ENCODE data around the gene RAP1A.
"Not testable (repeated sequence)": the region's sequence is repeated elsewhere in the genome, so short reads cannot be mapped to it uniquely, and the experiment has no call there.

Gene RAP1A

DNA sequence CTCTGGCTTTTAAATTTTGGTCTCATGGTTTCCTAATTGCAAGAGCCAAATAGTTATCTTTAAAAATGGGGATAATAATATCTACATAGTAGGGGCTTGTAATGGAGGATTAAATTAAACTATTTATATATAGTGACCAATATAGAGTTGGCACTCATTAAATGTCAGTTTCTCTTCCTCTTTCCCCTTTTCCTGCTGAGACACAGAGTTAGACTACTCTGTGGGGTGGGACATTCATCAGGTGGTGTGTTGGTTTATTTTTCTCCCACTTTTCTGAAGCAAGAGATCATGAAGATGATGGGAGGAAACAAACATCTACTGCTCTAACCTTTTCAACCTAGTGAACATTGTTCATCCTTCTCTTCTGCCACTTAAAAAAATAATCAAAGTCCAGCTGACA is 17.3 kb upstream of the RAP1A start:
- H3K4me3 ChIP-seq (ENCODE audit: low read length): no peak overlapping the region
- no peak overlapping the region for H3K9ac ChIP-seq (ENCODE audit: low read length)
- H3K4me1 ChIP-seq (ENCODE audit: control insufficient read depth, insufficient read depth, low read length): peaks cover 35% of the 10 kb centered on the region
- H3K36me3 ChIP-seq (ENCODE audit: control insufficient read depth, insufficient read depth, low read length): no peaks in the 10 kb centered on the region
- H3K27me3 ChIP-seq (ENCODE audit: control insufficient read depth, insufficient read depth, low read length): no peaks in the 10 kb centered on the region
- no peak overlapping the region for H3K27ac ChIP-seq (ENCODE audit: low read depth, low read length)

DNA sequence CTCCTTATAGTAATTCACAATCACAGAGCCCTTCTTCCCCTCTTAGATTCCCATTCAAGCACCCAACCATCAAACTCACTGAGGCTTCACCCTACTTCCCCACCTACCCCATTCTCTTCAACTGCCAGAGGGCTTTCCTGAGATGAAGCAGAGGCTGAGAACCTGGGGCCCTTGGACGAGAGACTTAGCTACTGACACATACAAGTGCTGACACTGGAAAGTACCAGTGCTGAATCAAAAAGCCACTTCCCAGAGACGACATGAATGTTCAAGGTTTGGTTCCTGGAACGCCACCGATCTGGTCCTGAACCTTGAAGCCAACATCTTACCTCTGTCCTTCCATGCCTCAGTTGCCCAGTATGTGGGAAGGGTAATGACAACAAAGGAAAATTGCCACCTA is 16.6 kb upstream of the RAP1A start:
- Histone ChIP-seq H3K36me3 (ENCODE audit: control insufficient read depth, insufficient read depth, low read length) (no peaks in the 10 kb centered on the region), H3K4me3 (ENCODE audit: low read length) (no peak overlapping the region), H3K27ac (ENCODE audit: low read depth, low read length) (no peak overlapping the region), H3K9ac (ENCODE audit: low read length) (no peak overlapping the region), H3K4me1 (ENCODE audit: control insufficient read depth, insufficient read depth, low read length) (peaks cover 30% of the 10 kb centered on the region), H3K27me3 (ENCODE audit: control insufficient read depth, insufficient read depth, low read length) (no peaks in the 10 kb centered on the region)

GRCh38 chr1:111603979-111604378 is 15.6 kb upstream of the RAP1A start:
- no peaks in the 10 kb centered on the region for H3K36me3 ChIP-seq (ENCODE audit: control insufficient read depth, insufficient read depth, low read length)
- no peak overlapping the region for H3K4me3 ChIP-seq (ENCODE audit: low read length)
- H3K4me1 ChIP-seq (ENCODE audit: control insufficient read depth, insufficient read depth, low read length): peaks cover 24% of the 10 kb centered on the region
- H3K27me3 ChIP-seq (ENCODE audit: control insufficient read depth, insufficient read depth, low read length): no peaks in the 10 kb centered on the region
- H3K9ac ChIP-seq (ENCODE audit: low read length): no peak overlapping the region
- peak overlapping the region; percentile 80 for H3K27ac ChIP-seq (ENCODE audit: low read depth, low read length)

GRCh38 chr1:111604931-111605330 is 14.7 kb upstream of the RAP1A start:
- Histone ChIP-seq H3K27ac (ENCODE audit: low read depth, low read length) (peak overlapping the region; percentile 84), H3K9ac (ENCODE audit: low read length) (no peak overlapping the region), H3K4me1 (ENCODE audit: control insufficient read depth, insufficient read depth, low read length) (peaks cover 27% of the 10 kb centered on the region)

DNA sequence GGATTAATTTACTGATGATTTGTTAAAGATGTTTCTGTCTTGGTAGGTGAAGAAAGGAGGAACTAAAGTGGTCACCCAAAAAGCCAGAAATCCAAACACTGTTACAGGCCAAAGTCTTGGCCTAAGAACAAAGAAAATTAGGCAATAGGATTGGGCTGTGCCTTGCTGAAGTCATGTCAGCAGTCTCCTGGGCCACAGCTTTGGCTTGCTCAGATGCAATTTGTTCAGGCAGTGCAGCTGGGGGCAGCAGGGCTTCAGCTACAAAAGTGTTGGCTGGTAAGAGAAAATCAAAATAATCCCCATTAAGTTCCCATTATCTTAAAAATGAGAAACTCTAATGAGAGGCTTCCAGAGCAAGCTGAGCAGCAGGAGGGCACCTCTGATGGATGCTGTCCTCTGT is 14.0 kb upstream of the RAP1A start:
- Histone ChIP-seq H3K4me1 (ENCODE audit: control insufficient read depth, insufficient read depth, low read length) (peaks cover 28% of the 10 kb centered on the region), H3K9ac (ENCODE audit: low read length) (no peak overlapping the region), H3K27ac (ENCODE audit: low read depth, low read length) (peak overlapping the region; percentile 84), H3K27me3 (ENCODE audit: control insufficient read depth, insufficient read depth, low read length) (no peaks in the 10 kb centered on the region), H3K36me3 (ENCODE audit: control insufficient read depth, insufficient read depth, low read length) (no peaks in the 10 kb centered on the region), H3K4me3 (ENCODE audit: low read length) (no peak overlapping the region)

More at GRCh38 chr1:111604931-111605330, 14.7 kb upstream of the RAP1A start:
- Histone ChIP-seq H3K4me3 (ENCODE audit: low read length) (no peak overlapping the region), H3K27me3 (ENCODE audit: control insufficient read depth, insufficient read depth, low read length) (no peaks in the 10 kb centered on the region), H3K36me3 (ENCODE audit: control insufficient read depth, insufficient read depth, low read length) (no peaks in the 10 kb centered on the region)

- H3K27ac ChIP-seq (ENCODE audit: low read depth, low read length): peak overlapping the region; percentile 84
- peaks cover 36% of the 10 kb centered on the region for H3K4me1 ChIP-seq (ENCODE audit: control insufficient read depth, insufficient read depth, low read length)
- not testable (repeated sequence) for H3K36me3 ChIP-seq (ENCODE audit: control insufficient read depth, insufficient read depth, low read length); H3K27me3 ChIP-seq (ENCODE audit: control insufficient read depth, insufficient read depth, low read length); H3K4me3 ChIP-seq (ENCODE audit: low read length); H3K9ac ChIP-seq (ENCODE audit: low read length)
Measured at GRCh38 chr1:111606457-111607215, 13.0 kb upstream of the RAP1A start.

DNA sequence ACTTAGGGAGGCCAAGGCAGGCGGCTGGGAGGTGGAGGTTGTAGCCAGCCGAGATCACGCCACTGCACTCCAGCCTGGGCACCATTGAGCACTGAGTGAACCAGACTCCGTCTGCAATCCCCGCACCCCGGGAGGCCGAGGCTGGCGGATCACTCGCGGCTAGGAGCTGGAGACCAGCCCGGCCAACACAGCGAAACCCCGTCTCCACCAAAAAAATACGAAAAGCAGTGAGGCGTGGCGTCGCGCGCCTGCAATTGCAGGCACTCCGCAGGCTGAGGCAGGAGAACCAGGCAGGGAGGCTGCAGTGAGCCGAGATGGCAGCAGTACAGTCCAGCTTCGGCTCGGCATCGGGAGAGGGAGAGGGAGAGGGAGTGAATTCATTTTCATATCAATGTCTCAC is 11.1 kb upstream of the RAP1A start:
- H3K4me3 ChIP-seq (ENCODE audit: low read length); H3K9ac ChIP-seq (ENCODE audit: low read length); H3K36me3 ChIP-seq (ENCODE audit: control insufficient read depth, insufficient read depth, low read length); H3K27me3 ChIP-seq (ENCODE audit: control insufficient read depth, insufficient read depth, low read length): not testable (repeated sequence)
- H3K27ac ChIP-seq (ENCODE audit: low read depth, low read length): peak overlapping the region; percentile 85
- peaks cover 46% of the 10 kb centered on the region for H3K4me1 ChIP-seq (ENCODE audit: control insufficient read depth, insufficient read depth, low read length)

DNA sequence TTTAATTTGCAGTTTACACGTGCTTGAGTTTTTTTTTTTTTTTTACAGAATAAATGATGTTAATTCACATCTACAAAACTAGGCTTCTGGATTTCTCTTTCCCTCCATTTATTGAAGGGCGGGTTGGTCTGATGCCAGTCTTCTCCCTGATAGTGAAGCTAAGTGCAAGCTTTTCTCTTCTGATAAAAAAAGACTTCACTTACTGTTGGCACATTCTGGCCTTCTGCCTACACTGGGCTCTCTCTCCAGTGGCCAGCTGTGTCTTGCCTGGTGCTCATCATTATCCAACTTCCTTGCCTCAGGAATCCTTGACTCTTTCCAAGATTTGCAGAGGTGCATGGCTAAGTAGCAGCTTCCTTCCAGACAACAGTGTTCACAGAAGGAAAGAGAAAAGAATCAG is 7.6 kb upstream of the RAP1A start:
- Histone ChIP-seq H3K9ac (ENCODE audit: low read length) (no peak overlapping the region), H3K4me3 (ENCODE audit: low read length) (no peak overlapping the region), H3K36me3 (ENCODE audit: control insufficient read depth, insufficient read depth, low read length) (no peaks in the 10 kb centered on the region), H3K27me3 (ENCODE audit: control insufficient read depth, insufficient read depth, low read length) (no peaks in the 10 kb centered on the region), H3K27ac (ENCODE audit: low read depth, low read length) (peak overlapping the region; percentile 85), H3K4me1 (ENCODE audit: control insufficient read depth, insufficient read depth, low read length) (peaks cover 28% of the 10 kb centered on the region)

DNA sequence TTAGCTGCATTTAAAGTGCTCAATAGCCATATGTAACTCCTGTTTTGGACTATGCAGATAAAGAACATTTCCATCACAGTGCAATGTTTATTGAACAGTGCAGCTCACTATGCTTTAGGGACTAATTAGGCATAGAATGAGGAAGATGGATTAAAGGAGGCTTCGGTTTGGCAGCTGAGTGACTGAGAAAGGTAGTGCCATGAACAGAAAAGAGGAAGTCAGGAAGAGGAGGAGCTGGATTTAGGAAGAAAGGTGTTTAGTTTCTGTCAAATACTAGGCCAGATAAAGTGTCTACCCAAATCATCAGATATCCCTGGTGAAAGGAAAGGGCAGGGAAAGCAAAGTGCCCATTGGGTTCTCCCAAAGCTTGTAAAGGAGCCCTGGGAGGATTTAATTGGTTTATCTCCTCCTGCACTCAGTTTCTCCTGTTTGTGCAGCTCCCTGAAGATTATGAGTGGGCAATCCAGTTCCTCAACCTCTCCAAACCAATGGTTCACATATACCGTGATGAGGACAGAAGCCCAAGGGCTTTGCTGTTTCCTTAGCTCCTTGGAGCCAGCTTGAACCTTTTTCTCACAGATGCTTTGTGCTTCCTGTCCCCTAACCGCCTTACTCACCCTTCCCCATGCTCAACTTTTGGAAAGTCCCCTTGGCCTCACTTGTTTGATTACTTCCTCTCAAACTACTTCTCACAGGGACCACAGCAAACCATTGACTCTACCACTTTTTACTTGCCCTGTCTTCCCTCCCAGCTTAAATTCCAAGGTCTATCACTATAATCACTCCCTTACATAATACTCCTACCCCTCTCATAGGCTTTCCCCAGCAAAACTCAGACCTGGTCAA is 3.5 kb upstream of the RAP1A start:
- Histone ChIP-seq H3K4me3 (ENCODE audit: low read length) (no peak overlapping the region), H3K27me3 (ENCODE audit: control insufficient read depth, insufficient read depth, low read length) (no peaks in the 10 kb centered on the region), H3K4me1 (ENCODE audit: control insufficient read depth, insufficient read depth, low read length) (peaks cover 15% of the 10 kb centered on the region), H3K9ac (ENCODE audit: low read length) (no peak overlapping the region), H3K27ac (ENCODE audit: low read depth, low read length) (no peak overlapping the region), H3K36me3 (ENCODE audit: control insufficient read depth, insufficient read depth, low read length) (no peaks in the 10 kb centered on the region)

DNA sequence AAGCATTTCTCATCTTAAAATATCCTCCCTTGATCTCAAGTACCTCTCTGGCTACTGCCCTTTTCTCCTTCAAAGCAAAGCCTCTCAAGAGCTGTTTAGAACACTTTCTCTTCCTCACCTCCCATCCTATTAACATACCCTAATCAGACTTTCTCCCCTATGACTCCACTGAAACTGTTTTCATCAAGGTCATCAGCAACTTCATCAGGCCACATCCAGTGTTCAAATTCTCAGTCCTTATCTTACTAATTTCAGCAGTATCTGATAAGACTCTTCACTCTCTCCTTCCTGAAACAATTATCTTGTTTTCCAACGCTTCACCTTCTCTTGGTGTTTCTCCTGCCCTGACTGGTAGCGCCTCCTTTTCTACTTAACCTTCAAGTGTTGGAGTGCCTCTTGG is 1.5 kb upstream of the RAP1A start:
- H3K4me1 ChIP-seq (ENCODE audit: control insufficient read depth, insufficient read depth, low read length): peaks cover 12% of the 10 kb centered on the region
- no peak overlapping the region for H3K27ac ChIP-seq (ENCODE audit: low read depth, low read length)
- H3K9ac ChIP-seq (ENCODE audit: low read length): no peak overlapping the region
- H3K36me3 ChIP-seq (ENCODE audit: control insufficient read depth, insufficient read depth, low read length): no peaks in the 10 kb centered on the region
- no peaks in the 10 kb centered on the region for H3K27me3 ChIP-seq (ENCODE audit: control insufficient read depth, insufficient read depth, low read length)
- no peak overlapping the region for H3K4me3 ChIP-seq (ENCODE audit: low read length)

GRCh38 chr1:111618961-111619634 is 491 bp upstream of the RAP1A start:
- Histone ChIP-seq H3K9ac (ENCODE audit: low read length) (no peak overlapping the region), H3K27ac (ENCODE audit: low read depth, low read length) (peak overlapping the region; percentile 84), H3K4me1 (ENCODE audit: control insufficient read depth, insufficient read depth, low read length) (peaks cover 12% of the 10 kb centered on the region), H3K4me3 (ENCODE audit: low read length) (peak overlapping the region; percentile 64), H3K36me3 (ENCODE audit: control insufficient read depth, insufficient read depth, low read length) (no peaks in the 10 kb centered on the region), H3K27me3 (ENCODE audit: control insufficient read depth, insufficient read depth, low read length) (no peaks in the 10 kb centered on the region)

DNA sequence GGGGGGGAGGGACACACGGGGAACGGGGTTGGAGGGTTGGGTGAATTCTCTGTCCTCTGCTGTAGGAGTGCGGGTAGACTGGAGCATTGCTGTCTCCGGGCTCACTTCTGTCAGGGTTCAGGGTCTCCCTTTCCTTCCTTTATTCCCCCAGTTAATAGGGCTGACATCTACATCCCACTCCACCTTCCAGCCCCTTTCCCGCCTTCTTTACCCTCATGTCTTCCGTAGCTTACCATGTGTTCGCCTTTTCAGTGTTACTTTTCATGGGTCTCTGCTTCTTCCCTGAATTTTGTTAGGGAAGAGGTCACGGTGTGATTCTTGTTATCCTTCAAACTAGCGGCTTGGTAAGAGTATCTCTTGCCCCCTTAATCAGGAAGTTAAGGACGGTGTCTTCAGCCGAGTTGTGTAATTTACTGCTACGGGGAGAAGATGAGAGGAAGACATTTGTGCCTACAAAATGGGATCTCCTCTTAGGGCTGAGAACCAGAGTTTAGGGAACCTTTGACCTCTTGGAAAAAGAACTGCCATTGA is 917 bp downstream of the RAP1A start:
- peaks cover 20% of the 10 kb centered on the region for H3K4me1 ChIP-seq (ENCODE audit: control insufficient read depth, insufficient read depth, low read length)
- H3K4me3 ChIP-seq (ENCODE audit: low read length): peak overlapping the region; percentile 96
- H3K27me3 ChIP-seq (ENCODE audit: control insufficient read depth, insufficient read depth, low read length): no peaks in the 10 kb centered on the region
- H3K36me3 ChIP-seq (ENCODE audit: control insufficient read depth, insufficient read depth, low read length): no peaks in the 10 kb centered on the region
- peak overlapping the region; percentile 84 for H3K27ac ChIP-seq (ENCODE audit: low read depth, low read length)
- H3K9ac ChIP-seq (ENCODE audit: low read length): peak overlapping the region; percentile 66

Measured in rectal smooth muscle tissue (tissue), 1 donor.